Measurements from ENCODE around the gene CDH4. TPM values are rescaled to one million over a fixed set of nuclear protein-coding genes. Genes with fewer than 3 reads are reported as not detected.

Gene CDH4
- total and polyA plus RNA-seq, 9 donors: 0.12 to 4.4 (median 0.36) TPM

- Histone ChIP-seq H3K27ac (no peak overlapping the region), H3K9me3 (no peaks in the 10 kb centered on the region), H3K36me3 (no peaks in the 10 kb centered on the region), H3K4me3 (no peak overlapping the region), H3K4me1 (ENCODE audit: insufficient read depth) (no peaks in the 10 kb centered on the region), H3K27me3 (no peaks in the 10 kb centered on the region)
- intact Hi-C loops (cut with DNase I): no loop called here
- 72 to 76% (median 72%) methylated on average over 10 to 11 of the region's 11 CpGs for WGBS, 3 donors
- DNase-seq: no peak
- TF ChIP-seq POLR2A (IDR thresholded peaks at IDR 0.05) (no peak), EP300 (IDR thresholded peaks at IDR 0.05) (no peak), CTCF (IDR thresholded peaks at IDR 0.05) (no peak)
These were observed 508.3 kb downstream of the CDH4 start for GRCh38 chr20:61760321-61760720.

GRCh38 chr20:61760731-61761130, 508.7 kb downstream of the CDH4 start:
- whole genome bisulfite sequencing, 3 donors: 77 to 82% (median 78%) methylated on average over 7 of the region's 7 CpGs
- no peak for TF ChIP-seq POLR2A (IDR thresholded peaks at IDR 0.05)
- no peak for TF ChIP-seq CTCF (IDR thresholded peaks at IDR 0.05)
- no peak for TF ChIP-seq EP300 (IDR thresholded peaks at IDR 0.05)
- Histone ChIP-seq H3K36me3 (no peaks in the 10 kb centered on the region), H3K9me3 (no peaks in the 10 kb centered on the region), H3K27me3 (no peaks in the 10 kb centered on the region), H3K4me3 (no peak overlapping the region), H3K4me1 (ENCODE audit: insufficient read depth) (no peaks in the 10 kb centered on the region), H3K27ac (no peak overlapping the region)
- DNase-seq: no peak
- intact Hi-C loops (cut with DNase I): no loop called here

- no peaks in the 10 kb centered on the region for H3K36me3 ChIP-seq
- H3K27ac ChIP-seq: no peak overlapping the region
- intact Hi-C loops (cut with DNase I): no loop called here
- no peak for DNase-seq
- no peak for TF ChIP-seq POLR2A (IDR thresholded peaks at IDR 0.05)
- no peak for TF ChIP-seq EP300 (IDR thresholded peaks at IDR 0.05)
- TF ChIP-seq CTCF (IDR thresholded peaks at IDR 0.05): no peak
- H3K9me3 ChIP-seq: no peaks in the 10 kb centered on the region
- no peaks in the 10 kb centered on the region for H3K27me3 ChIP-seq
- no peak overlapping the region for H3K4me3 ChIP-seq
- H3K4me1 ChIP-seq (ENCODE audit: insufficient read depth): no peaks in the 10 kb centered on the region
- WGBS, 3 donors: 84 to 91% (median 84%) methylated on average over 20 to 25 of the region's 25 CpGs
These were observed 509.5 kb downstream of the CDH4 start for GRCh38 chr20:61761453-61762166.

- H3K27me3 ChIP-seq: no peaks in the 10 kb centered on the region
- H3K4me1 ChIP-seq (ENCODE audit: insufficient read depth): no peaks in the 10 kb centered on the region
- no peak for TF ChIP-seq POLR2A (IDR thresholded peaks at IDR 0.05)
- TF ChIP-seq EP300 (IDR thresholded peaks at IDR 0.05): no peak
- TF ChIP-seq CTCF (IDR thresholded peaks at IDR 0.05): no peak
- DNase-seq: no peak
- no peaks in the 10 kb centered on the region for H3K9me3 ChIP-seq
- H3K36me3 ChIP-seq: no peaks in the 10 kb centered on the region
- 62 to 71% (median 66%) methylated on average over 7 of the region's 7 CpGs for WGBS, 3 donors
- no peak overlapping the region for H3K4me3 ChIP-seq
- intact Hi-C loops (cut with DNase I): no loop called here
- no peak overlapping the region for H3K27ac ChIP-seq
These were observed 510.2 kb downstream of the CDH4 start for GRCh38 chr20:61762167-61762710.

Data from ovary (tissue), 9 donors.